ENCODE results near the gene DECR2.

DECR2 gene

DNA sequence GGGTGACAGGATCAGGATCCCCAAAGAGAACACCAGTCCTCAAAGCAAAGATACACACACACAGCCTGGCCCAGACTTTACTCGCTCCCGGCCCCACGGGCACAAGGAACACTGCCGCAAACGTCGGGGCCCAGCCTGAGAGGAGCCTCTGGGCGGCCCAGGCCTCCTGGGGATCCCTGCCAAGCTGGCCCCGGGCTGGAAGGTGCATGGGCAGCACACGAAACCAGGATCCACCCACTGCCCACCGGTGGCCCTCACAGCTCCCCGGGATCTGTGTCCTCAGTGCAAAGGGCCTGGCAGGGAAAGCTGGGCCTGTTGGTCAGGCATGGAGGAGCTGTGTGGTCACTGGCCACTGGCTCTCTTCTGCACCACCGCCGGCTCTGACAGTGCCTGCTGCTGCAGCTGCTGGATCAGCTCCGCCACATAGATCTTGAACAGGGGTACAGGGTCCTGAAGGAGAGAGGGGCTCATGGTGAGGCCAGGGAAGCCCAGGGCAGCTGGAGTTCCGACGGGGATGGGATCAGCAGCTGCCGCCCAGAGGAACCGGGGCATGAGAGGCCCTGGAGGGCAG lies 34.3 kb upstream of the DECR2 start:
- POLR2A ChIA-PET = no interaction called here

More for the DNA sequence above, 34.3 kb upstream of the DECR2 start:
- TF ChIP-seq ZNF214 (tag by site-specific recombination; IDR thresholded peaks at IDR 0.05; ENCODE audit: borderline replicate concordance) = no peak
- TF ChIP-seq, protein P1, sequence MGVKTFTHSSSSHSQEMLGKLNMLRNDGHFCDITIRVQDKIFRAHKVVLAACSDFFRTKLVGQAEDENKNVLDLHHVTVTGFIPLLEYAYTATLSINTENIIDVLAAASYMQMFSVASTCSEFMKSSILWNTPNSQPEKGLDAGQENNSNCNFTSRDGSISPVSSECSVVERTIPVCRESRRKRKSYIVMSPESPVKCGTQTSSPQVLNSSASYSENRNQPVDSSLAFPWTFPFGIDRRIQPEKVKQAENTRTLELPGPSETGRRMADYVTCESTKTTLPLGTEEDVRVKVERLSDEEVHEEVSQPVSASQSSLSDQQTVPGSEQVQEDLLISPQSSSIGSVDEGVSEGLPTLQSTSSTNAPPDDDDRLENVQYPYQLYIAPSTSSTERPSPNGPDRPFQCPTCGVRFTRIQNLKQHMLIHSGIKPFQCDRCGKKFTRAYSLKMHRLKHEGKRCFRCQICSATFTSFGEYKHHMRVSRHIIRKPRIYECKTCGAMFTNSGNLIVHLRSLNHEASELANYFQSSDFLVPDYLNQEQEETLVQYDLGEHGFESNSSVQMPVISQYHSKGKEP (tag by site-specific recombination; IDR thresholded peaks at IDR 0.05) = no peak
- TF ChIP-seq KLF1 (tag by site-specific recombination; IDR thresholded peaks at IDR 0.05) = no peak
- no peak for TF ChIP-seq ZNF658 (tag by site-specific recombination; IDR thresholded peaks at IDR 0.05)
- no peak for TF ChIP-seq ZNF426 (tag by site-specific recombination; IDR thresholded peaks at IDR 0.05)
- no peak for TF ChIP-seq ZNF248 (tag by site-specific recombination; IDR thresholded peaks at IDR 0.05)
- no peak for TF ChIP-seq SP2 (tag by site-specific recombination; IDR thresholded peaks at IDR 0.05)
- TF ChIP-seq, protein P2, sequence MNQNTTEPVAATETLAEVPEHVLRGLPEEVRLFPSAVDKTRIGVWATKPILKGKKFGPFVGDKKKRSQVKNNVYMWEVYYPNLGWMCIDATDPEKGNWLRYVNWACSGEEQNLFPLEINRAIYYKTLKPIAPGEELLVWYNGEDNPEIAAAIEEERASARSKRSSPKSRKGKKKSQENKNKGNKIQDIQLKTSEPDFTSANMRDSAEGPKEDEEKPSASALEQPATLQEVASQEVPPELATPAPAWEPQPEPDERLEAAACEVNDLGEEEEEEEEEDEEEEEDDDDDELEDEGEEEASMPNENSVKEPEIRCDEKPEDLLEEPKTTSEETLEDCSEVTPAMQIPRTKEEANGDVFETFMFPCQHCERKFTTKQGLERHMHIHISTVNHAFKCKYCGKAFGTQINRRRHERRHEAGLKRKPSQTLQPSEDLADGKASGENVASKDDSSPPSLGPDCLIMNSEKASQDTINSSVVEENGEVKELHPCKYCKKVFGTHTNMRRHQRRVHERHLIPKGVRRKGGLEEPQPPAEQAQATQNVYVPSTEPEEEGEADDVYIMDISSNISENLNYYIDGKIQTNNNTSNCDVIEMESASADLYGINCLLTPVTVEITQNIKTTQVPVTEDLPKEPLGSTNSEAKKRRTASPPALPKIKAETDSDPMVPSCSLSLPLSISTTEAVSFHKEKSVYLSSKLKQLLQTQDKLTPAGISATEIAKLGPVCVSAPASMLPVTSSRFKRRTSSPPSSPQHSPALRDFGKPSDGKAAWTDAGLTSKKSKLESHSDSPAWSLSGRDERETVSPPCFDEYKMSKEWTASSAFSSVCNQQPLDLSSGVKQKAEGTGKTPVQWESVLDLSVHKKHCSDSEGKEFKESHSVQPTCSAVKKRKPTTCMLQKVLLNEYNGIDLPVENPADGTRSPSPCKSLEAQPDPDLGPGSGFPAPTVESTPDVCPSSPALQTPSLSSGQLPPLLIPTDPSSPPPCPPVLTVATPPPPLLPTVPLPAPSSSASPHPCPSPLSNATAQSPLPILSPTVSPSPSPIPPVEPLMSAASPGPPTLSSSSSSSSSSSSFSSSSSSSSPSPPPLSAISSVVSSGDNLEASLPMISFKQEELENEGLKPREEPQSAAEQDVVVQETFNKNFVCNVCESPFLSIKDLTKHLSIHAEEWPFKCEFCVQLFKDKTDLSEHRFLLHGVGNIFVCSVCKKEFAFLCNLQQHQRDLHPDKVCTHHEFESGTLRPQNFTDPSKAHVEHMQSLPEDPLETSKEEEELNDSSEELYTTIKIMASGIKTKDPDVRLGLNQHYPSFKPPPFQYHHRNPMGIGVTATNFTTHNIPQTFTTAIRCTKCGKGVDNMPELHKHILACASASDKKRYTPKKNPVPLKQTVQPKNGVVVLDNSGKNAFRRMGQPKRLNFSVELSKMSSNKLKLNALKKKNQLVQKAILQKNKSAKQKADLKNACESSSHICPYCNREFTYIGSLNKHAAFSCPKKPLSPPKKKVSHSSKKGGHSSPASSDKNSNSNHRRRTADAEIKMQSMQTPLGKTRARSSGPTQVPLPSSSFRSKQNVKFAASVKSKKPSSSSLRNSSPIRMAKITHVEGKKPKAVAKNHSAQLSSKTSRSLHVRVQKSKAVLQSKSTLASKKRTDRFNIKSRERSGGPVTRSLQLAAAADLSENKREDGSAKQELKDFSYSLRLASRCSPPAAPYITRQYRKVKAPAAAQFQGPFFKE (tag by site-specific recombination; IDR thresholded peaks at IDR 0.05; ENCODE audit: borderline replicate concordance) = no peak
- TF ChIP-seq ZNF169 (tag by site-specific recombination; IDR thresholded peaks at IDR 0.05) = no peak
- no peak for TF ChIP-seq ZNF404 (tag by site-specific recombination; IDR thresholded peaks at IDR 0.05)
- no peak for TF ChIP-seq ZNF155 (tag by site-specific recombination; IDR thresholded peaks at IDR 0.05)
- no peak for TF ChIP-seq HOXA7 (CRISPR knock-in tag; IDR thresholded peaks at IDR 0.05; ENCODE audit: borderline replicate concordance)
- TF ChIP-seq ZNF280D (tag by site-specific recombination; IDR thresholded peaks at IDR 0.05) = no peak
- TF ChIP-seq PRDM6 (tag by site-specific recombination; IDR thresholded peaks at IDR 0.05) = no peak
- no peak for TF ChIP-seq ZBTB8A (tag by site-specific recombination; IDR thresholded peaks at IDR 0.05)
- no peak overlapping the region for H3K4me3 ChIP-seq (ENCODE audit: low read depth, low read length)
- H3K27ac ChIP-seq (ENCODE audit: extremely low read depth, low read depth, low read length) = no peak overlapping the region
- CTCF ChIA-PET = interaction anchor here (0.6 kb wide), 1 partner anchor 121 kb away, joined by 6 read pairs; no protein-coding TSS in a partner anchor
- H3K4me1 ChIP-seq (ENCODE audit: control insufficient read depth, insufficient read depth, low read length) = peaks cover 3% of the 10 kb centered on the region
- no peaks in the 10 kb centered on the region for H3K9me3 ChIP-seq (ENCODE audit: control insufficient read depth, insufficient read depth, low read depth, low read length)
- peaks cover 6 to 48% of the 10 kb centered on the region in 2 experiments; a peak in 2 of 3 replicates for H3K36me3 ChIP-seq (ENCODE audit: control insufficient read depth in 2 of 2, insufficient read depth in 1 of 2, low read length in 2 of 2)
